Measurements from ENCODE around the gene RPL36.

DNA sequence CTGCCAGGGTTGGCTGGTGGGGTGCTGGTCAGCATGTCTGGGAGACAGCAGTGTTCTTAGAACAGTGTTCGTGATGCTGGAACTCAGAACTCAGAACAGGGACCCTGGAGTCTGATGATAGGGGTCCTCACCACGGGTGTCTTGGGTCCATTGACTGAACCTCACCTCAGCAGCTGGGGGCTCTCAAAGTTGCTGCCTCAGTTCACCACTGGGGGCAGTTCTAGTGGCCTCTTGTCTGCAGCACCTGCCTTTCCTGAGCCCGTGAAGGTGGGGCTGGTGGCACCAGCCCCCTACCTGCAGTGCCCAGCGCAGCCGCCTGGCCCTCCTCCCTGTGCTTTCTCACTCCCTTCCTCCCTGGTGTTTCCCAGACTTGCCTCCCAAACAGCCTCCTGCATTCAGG lies 38.7 kb upstream of the RPL36 start:
- TF ChIP-seq, protein P1, sequence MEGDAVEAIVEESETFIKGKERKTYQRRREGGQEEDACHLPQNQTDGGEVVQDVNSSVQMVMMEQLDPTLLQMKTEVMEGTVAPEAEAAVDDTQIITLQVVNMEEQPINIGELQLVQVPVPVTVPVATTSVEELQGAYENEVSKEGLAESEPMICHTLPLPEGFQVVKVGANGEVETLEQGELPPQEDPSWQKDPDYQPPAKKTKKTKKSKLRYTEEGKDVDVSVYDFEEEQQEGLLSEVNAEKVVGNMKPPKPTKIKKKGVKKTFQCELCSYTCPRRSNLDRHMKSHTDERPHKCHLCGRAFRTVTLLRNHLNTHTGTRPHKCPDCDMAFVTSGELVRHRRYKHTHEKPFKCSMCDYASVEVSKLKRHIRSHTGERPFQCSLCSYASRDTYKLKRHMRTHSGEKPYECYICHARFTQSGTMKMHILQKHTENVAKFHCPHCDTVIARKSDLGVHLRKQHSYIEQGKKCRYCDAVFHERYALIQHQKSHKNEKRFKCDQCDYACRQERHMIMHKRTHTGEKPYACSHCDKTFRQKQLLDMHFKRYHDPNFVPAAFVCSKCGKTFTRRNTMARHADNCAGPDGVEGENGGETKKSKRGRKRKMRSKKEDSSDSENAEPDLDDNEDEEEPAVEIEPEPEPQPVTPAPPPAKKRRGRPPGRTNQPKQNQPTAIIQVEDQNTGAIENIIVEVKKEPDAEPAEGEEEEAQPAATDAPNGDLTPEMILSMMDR (IDR thresholded peaks at IDR 0.05 in 4 of 5, conservative IDR thresholded peaks at IDR 0.05 in 1 of 5), result no peak
- TF ChIP-seq POLR2A (IDR thresholded peaks at IDR 0.05), result no peak

Measured in gastrocnemius medialis (tissue), 4 donors.